Glomerular visceral epithelial cell (primary cell): ENCODE measurements around the gene SLC22A2.

Experiments
- DNase-seq: peaks from one replicate; pipeline ENCODE4 v3.0.0-alpha.2; 2016; ENCODE audit errors: extremely low spot score

SLC22A2 gene

DNA sequence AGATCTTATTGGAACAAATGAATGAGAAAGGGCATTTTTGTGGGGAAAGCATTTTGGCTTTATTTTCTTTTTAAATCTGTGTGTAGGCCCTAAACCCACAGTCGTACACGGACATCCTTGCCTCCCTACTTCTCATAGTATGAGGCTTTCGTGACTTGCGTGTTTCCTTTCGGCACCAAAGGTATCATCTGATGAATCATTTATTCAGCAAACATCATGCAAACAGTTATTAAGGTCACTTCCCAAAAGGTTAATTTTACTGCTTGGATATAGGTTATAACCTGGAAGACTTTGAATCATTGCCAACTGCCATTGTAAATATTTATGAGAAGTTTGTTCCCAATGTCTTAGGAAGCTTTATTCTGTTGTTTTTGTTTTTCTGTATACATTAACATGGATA lies 15.1 kb upstream of the SLC22A2 start:
- no peak for DNase-seq

DNA sequence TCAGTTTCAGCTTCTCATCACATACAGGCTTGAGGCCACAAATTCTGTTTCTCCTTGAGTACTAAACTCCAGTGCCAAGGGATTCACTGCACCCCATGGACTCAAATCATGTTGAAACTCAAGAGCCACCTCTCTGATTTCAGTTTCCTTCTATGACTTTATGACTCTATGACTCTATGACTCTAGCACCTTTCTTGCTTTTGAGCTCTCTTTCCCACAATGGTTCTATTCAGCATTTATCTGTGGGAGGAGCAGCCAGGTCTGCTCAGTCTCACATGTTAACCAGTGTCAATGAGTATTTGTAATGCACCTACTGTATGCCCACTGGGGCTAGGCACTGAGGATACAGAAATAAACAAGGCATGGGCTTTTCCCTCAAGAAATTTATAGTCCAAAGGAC lies 14.6 kb upstream of the SLC22A2 start:
- DNase-seq = no peak

DNA sequence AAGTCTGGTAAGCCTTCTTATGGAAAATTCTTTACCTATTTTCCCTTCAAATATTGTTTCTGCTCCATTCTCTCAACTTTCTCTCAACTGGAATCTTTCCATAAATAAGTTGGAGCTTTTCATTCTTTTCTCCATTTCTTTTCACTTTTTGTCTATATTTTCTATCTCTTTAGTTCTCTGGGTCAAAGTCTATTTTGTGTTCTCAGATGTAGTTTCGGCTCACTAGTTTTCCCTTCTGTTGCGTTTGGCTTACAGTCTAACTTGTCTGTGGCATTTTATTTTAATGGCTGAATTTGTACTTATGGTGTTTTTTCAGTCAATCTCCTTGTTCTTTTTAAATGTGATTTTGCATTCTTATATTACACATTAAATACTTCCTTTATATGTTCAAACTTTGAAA lies 14.1 kb upstream of the SLC22A2 start:
- DNase-seq = no peak

DNA sequence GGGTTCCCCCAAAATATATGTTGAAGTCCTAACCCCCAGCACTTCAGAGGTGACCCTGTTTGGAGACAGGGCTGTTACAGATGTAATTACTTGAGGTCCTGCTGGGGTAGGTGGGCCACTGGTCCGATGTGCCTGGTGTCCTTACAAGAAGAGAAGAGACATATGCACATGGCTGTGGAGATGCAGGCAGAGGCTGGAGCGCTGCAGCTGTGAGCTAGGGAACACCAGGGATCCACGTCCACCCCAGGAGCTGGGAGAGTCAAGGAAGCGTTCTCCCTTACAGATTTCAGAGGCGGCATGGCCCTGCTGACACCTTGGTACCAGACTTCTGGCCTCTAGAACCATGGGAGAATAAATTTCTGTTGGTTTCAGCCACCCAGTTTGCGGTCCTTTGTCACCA lies 11.7 kb upstream of the SLC22A2 start:
- DNase-seq = no peak

DNA sequence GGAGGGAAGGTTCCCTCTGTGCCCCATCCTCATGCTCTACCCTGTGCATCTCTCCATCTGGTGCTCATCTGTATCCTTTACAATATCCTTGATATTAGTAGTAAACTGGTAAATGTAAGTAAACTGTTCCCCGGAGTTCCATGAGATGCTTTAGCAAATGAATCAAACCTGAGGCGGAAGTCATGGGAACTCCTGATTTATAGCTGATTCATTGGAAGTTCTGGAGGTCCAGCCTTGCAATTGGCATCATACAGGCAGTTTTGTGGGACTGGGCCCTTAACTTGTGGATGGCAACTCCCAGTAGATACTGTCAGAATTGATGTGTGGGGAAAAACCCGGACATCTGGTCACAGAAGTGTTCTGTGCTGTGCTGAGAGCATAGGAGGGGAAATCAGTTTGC lies 11.2 kb upstream of the SLC22A2 start:
- no peak for DNase-seq

DNA sequence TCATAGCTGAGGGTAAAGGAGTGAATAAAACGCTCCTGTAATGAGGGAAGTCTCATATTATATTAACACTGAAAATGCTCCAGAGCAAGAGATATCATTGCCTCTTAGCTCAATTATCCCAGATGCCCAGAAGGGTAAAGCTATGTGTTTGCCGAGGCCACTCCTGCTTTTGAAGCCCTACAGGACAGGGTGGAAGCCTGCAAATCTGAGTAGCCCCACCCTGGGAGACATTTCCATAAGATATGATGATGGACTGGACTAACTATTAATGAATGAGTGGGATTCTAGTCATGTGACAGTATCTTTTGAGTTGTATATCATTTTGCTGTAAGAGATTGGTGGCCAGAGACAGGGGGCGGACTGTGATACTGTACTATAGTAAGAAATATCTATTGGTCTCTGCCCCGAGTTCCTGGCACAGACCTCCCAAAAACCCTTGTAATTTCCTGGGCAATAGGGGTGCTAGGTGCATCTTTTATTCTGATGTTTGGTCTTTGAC lies 10.5 kb upstream of the SLC22A2 start:
- DNase-seq = no peak

DNA sequence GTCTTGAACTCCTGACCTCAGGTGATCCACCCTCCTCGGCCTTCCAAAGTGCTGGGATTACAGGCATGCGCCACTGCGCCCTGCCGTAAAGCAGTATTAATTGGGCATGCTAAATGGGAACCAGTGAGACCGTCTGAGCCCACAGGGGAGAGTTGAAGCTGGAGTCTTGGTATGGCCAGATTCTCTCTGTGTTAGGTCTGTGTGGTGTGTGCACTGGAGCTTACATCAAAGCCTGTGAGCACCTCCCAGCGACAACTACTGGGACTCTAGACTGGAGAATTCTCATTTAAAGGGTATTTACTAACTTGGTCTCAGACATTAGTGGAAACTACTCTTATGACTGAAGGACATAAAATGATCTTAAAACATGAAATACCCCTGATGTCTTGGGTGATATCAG lies 8.5 kb upstream of the SLC22A2 start:
- no peak for DNase-seq

DNA sequence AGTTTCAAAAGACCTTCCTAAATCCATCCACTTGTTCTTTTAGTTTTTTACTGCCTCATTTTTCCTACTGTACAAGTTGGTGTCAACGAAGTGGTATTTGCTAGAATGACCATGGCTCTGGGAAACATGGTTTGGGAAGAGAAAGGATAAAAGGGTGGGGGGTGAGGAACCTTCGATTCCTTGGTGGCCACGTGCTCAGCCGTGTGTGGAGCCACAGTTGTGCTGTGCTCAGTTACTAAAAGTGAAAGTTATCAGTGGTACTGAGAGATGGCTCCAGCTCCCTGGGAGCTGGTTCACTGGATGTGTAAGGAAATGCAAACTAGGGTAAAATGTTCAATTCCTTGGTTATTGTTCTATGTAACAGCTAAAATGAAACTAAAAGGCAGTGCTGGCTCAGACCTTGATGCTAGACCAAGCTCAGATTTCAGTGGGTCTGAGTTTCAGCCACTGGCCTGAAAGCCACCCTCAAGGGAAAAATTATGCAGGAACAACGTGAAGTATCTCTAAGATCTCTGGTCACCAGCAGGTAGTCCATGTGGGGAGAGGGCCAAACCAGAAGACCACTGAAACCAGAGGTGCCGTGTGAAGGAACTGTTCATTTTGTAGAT lies 7.4 kb upstream of the SLC22A2 start:
- DNase-seq = no peak

DNA sequence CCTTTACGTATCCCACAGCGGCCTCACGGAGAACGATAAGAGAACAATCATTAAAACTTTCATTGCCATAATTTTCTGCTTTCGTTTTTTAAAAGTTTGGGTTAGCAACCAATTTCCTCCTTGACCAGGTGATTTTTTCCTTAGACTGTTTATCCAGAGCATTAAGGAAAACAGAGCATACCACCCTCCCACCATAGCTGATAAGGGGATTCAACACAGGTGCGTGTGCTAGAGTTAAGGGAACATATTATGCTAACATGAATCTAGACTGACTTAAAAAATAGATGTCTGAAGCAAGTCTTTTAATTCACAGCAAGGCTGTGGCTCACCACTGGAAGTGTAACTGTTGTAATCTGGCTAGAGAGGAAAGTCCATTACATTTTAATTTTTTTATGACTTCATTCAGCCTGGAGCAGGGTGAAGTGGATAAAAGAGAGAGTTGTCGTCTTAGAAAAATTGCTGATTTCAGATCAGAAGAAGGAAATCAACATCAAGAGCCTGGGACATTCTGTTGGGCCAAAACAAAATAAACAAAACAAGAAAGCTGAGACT lies 5.5 kb upstream of the SLC22A2 start:
- no peak for DNase-seq

DNA sequence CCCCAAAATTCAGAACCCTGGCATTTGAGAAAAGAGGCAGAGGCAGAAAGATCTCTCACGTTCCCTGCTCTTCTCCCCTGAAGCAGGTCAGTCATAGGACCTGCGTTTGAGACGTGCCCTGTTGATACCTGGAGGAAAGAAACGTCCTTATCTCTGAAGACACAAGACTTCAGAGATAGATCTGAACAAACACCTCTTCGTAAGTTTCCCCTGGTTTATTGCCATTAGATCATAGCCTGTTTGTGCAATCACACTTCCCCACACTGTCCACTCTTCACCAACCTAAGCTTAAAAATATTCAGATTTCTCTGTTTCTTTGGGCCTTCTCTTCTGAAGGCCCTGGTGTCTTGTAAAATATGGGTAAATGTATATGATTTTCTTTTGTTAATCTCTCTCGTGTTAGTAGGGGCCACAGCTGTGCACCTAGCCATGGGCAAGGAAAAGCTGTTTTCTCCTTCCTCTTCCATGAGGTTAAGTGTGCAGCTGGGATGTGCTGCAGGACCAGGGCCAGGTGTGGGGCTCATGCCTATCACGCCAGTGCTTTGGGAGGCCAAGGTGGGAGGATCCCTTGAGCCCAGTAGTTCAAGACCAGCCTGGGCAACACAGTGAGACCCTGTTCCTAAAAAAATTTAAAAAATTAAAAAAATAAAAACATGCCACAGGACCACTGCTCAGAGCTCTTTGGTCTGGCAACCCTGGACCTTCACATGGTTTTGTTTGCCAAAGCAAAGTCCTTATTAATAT lies 4.7 kb upstream of the SLC22A2 start:
- no peak for DNase-seq

DNA sequence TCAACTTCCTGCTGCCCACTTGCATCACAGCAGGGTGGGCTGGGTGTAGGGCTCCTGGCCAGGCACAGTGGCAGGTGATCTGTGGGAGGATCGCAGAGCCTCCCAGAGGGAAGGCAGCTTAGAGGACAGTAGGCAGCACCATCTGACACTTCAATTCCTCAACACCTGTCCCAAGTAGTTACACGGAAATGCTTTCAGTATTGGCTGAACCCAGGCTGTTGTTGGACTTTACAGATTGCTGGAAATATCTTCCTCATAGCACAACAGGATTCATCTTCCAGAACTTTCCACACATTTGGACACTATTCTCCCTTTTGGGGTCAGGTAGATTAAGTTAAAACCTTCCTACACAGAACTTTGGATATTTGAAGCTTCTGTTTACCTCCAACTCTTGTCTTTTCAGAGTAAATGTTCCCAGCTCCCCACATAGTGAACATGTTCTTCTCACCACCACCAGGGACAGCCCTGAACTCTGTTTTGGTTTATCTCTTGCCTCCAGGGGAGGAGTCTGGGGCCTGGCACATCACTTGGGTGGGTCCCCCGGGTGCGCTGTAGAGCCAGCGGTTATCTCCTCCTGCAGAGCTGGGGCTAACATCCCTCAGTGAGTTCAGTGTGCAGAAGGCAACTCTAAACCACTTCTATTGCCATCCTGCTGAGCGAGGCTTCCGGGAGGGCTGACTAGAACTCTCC lies 3.5 kb upstream of the SLC22A2 start:
- no peak for DNase-seq

DNA sequence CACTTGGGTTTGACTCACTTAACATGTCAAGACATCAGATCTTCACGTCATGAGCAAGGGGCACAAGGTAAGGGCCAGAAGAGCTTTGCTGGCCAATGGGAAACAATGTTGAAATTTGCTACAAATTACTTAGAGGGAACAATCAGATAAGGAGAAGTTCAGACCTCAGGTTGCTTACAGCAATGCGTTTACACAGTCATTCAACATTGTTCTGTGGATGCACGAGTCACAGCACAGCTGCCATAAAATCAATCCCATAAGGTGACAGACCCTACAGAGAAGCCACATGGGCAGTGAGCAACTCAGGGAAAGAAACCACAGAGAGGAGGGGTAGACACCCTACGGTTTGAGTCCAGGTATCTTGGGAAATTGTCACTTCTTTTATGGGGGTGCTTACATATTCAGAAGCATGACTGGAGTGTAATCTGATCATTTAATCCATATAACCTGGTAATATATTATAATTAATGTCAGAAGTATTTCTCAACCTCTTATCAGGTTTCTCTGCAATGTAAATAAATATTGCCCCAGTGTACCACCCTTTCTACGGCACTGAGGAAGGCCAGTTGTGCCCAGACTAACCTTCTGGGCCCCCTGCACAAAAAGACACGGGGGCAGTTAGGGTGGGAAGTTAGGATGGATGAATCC lies 2.3 kb upstream of the SLC22A2 start:
- peak; percentile 24 for DNase-seq

DNA sequence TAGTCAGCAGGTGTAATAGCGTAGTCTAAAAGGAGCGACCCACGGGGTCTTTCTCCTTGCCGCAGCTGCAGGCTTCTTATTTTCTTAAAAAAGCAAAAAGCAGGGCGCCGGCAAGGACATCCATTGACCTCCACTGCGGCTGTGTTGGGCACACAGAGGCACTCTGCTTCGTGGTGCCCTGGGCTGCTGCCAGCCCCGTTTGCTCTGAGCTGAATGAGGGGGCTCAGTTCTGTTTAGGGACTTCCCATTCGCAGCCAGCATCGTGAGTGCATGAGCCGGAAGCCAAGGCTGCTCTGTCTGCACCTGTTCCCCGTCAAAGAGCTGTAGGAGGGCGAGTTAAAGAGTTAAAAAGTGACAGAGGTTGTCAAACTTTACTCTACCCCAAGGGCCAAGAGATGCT lies 1.7 kb upstream of the SLC22A2 start:
- no peak for DNase-seq

DNA sequence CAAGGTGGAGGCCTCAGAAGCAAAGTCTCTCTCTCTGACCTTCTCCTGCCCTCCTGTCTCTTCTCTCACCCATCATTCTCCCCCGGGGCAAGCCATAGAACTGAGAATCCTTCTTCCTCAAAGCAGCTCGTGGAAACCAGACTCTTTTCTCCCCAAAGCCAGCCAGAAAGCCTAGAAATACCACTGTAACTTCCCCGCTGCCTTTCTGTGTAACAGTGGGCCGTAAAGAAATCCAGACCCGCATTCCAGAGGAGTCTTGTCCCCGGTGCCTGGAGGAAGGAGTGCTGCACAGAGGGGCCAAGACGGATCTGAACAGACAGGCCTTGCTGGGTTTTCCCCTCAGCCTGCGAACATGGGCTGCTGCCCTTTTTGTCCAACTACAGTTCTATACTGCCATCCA lies 977 bp upstream of the SLC22A2 start:
- no peak for DNase-seq

DNA sequence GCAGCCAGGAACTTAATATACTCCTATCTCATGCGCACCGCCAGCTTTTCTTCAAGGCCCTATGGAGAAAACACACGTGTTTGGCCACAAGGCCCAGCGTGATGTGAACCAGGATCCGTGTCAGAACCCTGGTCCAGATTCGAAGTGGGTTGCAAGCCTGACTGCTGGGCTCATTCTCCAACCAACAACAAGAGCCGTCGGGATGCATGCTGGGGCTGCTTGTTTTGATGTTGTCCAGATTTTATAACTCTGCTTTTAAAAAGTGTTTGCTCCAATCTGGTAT lies 463 bp upstream of the SLC22A2 start:
- no peak for DNase-seq

DNA sequence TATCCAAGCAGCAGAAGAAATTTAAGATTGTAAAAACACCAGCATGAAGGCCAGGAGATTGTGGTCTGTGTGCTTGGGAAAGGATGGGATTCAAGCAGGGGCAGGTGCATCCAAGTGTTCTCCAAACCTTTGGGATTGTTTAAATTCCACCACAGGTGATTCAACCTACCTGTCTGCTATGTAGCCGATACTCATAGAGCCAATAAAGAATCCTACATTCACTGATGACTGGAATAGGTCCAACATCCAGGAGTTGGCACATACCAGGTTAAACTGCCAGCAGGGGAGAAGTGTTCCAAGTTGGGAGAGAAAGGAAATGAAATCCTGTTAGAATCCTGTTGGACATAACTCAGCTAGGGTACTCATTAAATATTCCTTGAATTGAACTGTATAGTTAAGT lies 2.2 kb downstream of the SLC22A2 start:
- peak; percentile 29 for DNase-seq

DNA sequence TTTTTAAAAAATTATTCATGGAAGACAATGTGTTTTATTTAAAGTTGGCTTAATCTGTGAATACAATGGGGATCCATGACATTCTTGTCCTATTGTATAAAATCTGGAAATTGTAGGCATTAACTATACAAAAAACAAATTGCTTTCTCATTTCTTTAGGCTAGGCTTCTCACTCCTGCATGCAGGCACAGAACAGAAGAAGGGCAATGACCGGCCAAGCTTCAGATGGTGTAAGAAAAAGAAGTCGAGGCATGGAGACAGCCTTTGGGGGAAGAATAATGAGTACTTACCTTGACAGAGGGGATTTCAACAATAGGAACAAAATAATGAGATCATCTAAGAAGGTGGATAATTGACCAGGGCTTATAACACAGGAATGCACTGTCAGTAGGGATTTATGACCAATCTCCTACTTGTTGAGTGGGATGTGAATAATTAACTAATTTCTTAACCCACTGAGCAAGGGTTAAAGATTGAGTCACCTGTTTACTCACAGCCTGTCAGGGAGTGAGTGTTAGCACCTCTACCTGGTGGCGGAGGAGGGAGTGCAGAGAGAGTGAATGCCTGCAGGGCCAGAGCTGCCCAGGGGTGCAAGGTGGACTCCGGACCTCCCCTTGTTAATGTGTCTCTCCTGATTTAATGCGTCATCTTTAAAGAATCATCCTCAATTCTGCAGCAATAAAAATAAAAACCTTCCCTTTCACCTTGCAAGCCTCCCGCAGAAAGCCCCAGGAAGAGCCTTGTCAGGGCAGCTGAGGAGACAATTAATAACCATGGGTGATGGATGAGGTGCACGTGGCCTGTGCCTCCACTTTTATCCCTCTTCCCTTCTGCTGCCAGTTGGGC lies 3.9 kb downstream of the SLC22A2 start:
- peak; percentile 95 for DNase-seq

DNA sequence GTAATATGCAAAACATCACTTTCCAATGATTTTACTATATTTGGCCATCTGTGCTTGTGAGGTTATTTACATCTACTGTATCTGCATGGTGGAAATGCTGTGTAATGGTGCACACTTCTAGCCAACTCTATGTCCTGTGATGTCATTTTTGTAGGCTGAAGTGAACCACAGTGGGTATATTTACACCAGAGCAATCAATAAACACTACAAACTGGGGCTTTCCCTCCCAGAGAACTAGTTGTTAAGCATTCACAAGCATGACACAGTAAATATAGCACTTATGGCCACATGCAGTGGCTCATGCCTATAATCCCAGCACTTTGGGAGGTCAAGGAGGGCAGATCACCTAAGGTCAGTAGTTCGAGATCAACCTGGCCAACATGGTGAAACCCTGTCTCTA lies 4.9 kb downstream of the SLC22A2 start:
- DNase-seq = peak; percentile 25

DNA sequence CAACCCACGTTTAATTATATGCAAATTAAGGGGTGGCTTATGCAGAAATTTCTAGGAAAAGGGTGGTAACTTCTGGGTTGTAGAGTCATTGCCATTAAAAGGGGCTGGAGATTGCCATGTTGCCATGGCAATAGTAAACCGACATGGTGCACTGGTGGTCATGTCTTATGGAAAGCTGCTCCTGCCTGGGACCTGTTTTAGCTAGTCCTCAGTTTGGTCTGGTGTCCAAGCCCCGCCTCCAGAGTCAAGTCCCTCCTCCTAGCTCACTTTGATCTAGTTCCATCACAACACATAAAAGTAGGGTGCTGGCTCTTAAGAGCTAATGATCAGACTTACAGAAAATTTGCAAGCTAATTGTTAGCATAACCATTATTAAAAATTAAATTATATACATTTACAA lies 5.3 kb downstream of the SLC22A2 start:
- peak; percentile 25 for DNase-seq

DNA sequence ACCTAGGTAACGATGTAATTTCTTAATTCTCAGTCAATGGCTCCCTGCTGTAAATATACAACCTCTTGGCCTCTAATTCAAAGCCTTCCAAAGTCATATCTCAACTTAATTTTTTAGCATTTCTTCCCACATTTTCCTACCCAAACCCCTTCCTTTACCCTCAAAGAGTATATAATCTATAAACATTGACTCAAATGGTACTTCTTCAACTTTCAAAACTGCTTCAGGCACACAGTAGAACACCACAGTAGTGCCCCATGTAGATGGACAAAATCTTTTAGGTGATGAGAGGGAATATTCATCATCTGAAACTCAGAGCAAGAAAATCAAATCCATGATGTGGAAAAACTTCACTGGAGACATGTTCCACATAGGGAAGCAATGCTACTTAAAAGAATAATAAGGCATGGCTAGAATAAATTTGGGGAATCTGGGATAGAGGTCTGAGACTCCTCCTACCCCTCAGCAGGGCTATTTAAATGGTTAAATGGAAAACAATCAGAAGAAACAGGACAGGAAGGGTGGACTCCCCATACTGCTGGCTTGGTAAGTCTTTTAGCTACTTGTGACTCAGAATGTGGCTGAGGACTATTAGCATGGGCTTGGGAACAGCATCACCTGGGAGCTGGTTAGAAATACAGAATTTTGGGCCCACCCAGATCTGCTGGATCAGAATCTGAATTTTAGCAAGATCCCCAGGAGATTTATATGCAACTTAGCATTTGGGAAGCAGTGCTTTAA lies 6.4 kb downstream of the SLC22A2 start:
- DNase-seq = peak; percentile 29

DNA sequence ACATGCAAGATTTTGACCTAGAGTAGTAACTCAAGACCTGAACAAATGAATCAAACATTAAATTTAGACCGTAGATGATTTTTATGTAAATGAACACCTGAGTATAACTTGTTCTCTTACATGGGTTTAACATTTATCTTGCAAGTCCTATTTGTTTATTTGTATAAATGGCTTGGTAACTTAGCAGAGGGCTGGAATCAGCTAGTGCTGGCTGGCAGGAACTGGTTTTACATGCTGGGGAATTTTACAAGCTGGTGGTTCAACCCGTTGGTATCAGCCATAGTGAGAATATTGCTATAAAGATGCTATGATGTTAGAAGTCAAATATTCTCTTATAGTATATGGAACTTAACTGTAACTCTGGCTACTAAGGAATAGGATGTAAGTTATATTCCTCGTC lies 8.9 kb downstream of the SLC22A2 start:
- DNase-seq = no peak
